T-helper 2 cell treated with Interferon-gamma antibody and Interleukin-4, amounts not matched to agents 100 ng/mL and 5 ng/mL, for 36 hours (primary cell): ENCODE data around the gene GRK3. TPM values are rescaled to one million over a fixed set of nuclear protein-coding genes. Genes with fewer than 3 reads are reported as not detected.

ENCODE experiments used
- intact Hi-C: fragments of 100-400 bp; cut with micrococcal nuclease; formaldehyde crosslinking; loops from one replicate; pipeline ENCODE4 v1.15.1; 2023
- total RNA-seq: library from RNA; stranded (reverse); gene quantifications from 2 replicates; pipeline ENCODE4 v1.2.3, GENCODE V29; 2022

GRK3 gene
- total RNA-seq, 1 donor from 2014 or later = 45.0 TPM

DNA sequence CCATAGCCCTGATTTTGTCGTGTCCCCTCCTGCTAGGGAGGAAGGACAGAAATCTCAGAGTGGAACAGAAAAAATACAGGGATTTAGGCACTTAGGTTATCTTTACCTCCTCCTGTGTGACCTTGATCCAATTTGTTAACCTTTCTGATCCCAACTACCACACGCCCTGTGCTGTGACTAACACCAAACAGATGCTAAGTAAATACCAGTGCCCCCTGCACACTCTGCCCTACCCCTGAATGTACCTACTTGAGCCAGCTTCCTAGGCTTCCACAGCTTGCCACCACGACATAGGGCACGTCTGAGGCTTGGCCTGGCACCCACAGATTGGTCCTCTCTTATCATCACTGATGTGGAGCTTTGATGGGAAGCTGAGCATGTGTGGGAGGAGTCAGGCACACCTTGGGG lies 186.7 kb downstream of the GRK3 start:
- intact Hi-C loops = no loop called here

DNA sequence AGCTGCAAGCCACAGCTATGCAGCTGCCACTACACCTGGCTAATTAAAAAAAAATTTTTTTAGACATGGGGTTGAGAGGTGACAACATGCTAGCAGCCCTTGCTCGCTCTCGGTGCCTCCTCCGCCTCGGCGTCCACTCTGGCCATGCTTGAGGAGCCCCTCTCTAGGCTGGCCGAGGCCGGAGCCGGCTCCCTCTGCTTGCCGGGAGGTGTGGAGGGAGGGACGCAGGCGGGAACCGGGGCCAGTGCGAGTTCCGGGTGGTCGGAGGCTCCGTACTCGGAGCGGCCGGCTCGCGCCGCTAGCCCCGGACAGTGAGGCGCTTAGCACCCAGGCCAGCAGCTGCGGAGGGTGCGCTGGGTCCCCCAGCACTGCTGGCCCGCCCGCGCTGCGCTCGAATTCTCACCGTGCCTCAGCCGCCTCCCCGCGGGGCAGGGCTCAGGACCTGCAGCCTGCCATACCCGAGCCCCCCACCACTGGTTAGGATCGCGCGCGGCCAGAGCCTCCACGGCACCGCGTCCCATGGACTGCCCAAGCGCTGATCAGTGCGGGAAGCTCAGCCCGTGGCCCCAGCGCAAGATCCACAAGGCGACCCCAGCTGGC lies 188.2 kb downstream of the GRK3 start:
- intact Hi-C loops = no loop called here

DNA sequence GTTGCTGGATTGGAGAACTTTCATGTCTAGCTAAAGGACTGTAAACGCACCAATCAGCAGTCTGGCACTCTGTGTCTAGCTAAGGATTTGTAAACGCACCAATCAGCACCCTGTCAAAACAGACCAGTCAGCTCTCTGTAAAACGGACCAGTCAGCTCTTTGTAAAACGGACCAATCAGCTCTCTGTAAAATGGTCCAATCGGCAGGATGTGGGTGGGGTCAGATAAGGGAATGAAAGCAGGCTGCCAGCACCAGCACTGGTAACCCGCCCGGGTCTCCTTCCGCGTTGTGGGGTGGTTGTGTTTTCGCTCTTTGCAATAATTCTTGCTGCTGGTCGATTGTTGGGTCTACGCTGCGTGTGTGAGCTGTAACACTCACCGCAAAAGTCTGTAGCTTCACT lies 188.8 kb downstream of the GRK3 start:
- intact Hi-C loops = no loop called here

DNA sequence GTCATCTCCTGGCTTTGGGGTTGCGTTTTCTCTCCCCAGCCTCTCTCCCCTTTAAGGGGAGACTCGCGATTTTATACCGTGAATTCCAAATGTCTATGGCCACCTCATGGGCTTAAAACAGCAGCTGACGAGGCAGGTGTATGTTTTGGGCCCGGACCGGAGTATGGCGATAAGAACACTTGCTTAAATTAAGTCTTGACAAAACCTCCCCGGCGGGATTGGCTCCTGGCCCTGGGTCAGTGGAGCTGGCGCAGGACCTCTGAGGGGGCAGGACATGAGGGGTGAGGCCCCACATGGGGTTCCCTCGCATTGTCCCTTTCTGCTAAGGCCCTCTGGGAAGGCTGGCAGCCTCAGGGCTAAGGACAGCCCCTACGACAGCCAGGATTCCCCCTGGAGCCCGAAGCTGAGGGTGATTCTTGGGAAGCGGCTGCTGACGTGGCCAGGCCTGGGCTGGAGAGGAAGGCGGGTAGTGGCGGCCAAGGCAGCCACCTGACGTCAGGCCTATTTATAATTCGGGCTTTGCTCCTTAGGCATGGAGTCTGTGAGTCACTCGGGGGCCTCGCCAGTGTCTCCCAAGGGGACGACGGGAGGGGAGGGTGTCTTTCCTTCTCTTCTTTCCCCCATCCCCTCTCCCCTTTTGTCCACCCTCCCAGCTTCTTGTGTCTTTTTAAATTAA lies 190.2 kb downstream of the GRK3 start:
- intact Hi-C loops = no loop called here

DNA sequence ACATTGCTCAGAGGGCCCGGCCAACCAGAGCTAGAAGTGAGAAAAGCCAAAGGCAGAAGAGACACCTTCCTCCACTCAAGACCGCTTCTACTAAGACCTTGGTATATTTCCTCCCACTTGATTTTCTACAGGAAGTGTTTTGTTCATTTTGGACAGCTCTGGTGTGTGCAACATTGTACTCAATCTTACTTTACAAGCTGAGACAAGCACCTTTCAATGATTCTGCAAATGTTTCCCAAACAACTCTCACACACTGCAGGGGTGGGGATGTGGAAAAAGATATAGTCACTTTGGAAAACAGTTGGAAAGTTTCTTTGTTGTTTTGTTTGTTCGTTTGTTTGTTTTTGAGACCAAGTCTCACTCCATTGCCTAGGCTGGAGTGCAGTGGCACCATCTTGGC lies 193.2 kb downstream of the GRK3 start:
- intact Hi-C loops = no loop called here

DNA sequence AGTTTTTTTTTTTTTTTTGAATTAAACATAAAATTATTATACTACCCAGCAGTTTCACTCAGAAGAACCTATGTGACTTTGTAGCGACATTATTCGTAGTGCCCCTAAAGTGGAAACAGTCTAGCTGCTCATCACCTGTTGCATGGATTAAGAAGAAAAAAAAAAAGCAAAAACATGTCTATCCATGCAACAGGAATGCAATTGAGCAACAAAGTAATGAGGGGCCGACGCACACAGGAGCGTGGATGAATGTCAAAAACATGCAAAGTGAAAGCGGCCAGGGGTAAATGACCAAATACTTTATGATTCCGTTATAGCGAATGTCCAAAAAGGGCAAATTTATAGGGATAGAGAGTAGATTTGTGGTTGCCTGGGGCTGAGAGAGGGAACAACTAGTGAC lies 193.8 kb downstream of the GRK3 start:
- intact Hi-C loops = no loop called here

DNA sequence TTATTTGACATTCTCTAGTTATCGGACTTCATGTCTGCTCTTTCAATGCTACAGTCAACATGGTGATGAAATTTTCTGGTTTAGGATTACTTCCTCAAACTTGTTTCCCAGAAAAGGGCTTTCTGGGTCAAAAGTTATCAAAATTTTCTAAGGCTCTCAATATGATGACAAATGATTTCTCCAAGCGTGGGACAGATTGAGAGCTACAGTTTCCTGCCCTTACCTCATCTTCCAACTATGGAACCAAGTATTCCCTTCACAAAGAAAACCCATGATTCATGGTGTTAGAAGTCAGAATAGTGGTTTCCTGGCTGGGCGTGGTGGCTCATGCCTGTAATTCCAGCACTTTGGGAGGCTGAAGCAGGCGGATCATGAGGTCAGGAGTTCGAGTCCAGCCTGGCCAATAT lies 195.4 kb downstream of the GRK3 start:
- intact Hi-C loops = no loop called here

DNA sequence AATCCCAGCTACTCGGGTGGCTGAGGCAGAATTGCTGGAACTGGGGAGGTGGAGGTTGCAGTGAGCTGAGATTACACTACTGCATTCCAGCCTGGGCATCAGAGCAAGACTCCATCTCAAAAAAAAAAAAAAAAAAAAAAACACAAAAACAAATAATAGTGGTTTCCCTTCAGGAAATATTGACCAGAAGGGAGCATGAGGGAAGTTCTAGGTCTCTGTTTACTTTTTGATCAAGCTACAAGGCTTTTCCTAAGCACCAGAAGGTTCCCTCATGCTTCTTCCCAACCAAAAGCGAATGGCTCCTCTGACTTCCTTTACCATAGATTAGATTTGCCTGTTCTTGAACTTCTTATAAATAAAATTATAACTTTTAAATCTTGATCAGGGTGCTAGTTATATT lies 195.8 kb downstream of the GRK3 start:
- intact Hi-C loops = no loop called here

DNA sequence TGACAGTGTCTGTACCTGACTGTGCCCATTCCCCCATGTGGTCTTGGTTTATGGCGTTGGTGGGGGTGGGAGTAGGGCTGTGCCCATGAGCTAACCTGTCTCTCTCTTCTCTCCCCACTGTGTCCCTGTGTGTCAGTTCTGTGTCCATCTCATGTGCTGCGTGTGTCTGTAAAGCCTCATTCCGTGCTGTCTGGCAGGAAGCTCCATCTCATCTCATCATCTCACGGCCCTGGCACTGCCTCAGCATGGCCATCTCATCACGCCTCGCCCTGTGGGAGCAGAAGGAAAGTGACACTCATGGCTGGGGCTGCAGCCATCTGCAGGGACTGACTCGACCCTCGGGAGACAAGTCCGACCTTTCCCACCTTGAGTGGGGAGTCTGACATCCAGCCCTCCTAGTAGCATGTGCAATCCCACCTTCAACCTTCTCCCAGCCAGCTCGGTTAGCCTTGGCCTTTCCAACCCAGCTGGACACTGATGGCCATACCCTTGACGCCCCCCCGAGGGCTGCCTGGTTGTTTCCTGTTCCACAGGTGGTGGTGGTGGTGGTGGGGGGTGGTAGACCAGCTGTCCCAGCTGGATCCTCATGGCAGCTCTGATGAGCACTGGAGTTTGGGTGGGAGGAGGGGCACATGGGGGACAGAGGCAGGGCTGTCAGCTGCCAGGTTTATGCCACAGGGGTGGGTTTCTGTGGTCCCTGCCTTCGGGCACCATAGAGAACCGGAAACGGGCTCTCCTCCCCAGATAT lies 196.5 kb downstream of the GRK3 start:
- intact Hi-C loops = no loop called here

DNA sequence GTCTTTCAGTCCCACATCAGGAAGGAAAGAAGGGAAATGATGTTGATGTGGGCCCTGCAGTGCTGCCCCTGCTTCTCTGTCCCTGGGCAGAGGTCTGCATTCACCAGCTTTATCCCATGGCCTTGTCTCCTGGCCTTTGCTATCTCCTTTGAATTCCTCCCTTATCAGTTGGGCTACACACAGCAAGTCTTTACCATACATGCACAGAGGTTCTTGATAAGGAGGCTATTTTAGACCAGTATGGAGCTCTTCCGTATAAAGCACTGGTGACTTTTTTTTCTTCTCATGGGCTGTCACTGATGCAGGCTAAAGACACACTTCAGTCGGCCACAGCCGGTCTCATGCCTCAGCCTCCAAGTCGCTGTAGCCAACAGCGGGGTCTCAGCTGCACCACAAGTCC lies 197.7 kb downstream of the GRK3 start:
- intact Hi-C loops = no loop called here

DNA sequence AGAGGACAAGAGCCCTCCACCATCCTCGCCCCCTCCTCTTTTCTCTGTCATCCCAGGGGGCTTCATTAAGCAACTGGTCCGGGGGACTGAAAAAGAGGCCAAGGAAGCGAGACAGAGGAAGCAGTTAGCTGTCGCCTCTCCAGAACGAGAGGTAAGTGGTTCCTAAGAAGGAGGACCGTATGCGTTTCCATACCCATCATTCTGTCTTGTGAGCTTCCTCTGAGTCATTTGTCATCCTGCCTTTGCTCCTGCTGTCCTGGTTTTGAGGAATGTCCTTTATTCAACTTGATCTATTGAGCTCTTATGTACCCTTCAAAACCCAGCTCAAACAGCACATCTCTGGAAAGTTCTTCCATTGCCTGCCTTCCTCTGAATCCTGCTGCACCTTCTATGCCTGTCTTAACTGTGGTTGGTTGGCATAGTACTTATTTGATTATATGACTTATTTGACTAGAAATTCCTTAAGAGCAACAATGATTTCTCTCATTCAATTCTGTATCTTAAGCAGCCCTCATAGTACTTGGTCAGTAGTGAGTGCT lies 198.8 kb downstream of the GRK3 start:
- intact Hi-C loops = no loop called here

DNA sequence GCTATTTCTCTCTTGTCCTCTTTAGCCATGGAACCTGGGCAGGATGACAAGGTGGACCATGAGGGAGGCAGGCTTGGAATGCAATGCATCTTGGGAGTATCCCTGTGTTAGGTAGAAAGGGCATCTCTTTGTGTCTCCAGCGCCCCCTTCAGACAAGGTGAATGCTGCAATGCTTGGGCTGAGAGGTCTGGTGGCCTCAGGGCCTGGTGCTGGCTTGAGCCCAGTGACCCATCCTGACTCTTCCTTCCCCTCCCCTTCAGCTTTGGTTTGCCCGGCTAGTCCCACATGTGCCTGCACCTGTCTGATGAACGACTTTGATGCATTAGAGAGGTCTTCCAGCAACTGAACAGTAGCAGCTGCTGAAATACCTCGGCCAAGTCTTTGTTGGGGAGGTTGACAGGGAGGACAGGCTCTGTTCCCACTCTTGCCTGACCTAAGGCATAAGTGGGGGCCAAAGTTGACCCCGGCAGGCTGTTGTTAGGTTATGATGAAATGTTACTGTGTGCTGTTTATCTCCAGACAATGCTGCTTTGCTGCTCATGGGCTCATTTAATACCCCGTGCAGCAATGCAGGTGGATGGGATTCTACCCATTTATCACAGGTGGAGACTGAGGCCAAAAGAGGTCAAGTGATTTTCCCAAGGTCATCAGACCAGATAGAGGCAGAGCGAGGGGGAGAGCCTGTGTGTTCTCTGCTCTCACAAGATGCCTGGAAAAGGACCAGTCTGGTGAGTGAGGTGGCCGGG lies 200.0 kb downstream of the GRK3 start:
- intact Hi-C loops = no loop called here

DNA sequence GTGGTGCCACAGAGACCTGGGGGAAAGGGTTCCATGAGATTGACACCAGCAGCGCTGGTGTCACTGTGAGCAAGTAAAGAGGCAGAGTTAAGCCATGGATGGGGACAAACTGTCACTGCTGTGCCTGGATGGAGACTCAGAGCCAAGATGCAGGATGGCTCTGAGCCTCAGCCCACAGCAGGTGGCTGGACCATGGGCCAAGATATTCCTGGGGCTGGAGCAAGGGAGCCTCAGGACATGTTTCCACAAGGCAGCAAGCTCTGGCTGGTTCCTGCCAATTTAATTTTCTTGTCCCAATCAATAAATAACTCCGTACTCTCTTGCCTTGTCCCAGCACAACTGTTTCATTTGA lies 200.5 kb downstream of the GRK3 start:
- intact Hi-C loops = no loop called here

DNA sequence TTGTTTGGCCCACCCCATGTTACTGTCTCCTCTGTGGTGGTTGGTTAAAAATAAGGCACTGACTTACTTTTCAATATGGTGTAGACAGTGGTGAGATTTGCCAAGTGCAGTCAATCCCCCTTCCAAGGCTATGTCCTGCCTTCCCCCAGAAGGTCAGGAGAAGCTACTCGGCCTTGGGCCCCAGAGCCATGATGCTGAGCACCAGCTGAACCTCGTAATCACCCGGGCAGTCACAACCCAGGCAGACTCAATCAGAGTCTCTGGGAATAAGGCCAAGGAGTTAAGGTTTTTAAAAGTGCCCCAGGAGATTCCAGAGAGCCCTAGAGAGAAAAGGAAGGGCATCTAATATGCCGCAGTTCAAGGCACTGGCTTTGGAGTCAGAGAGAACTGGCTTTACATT lies 201.3 kb downstream of the GRK3 start:
- intact Hi-C loops = no loop called here

DNA sequence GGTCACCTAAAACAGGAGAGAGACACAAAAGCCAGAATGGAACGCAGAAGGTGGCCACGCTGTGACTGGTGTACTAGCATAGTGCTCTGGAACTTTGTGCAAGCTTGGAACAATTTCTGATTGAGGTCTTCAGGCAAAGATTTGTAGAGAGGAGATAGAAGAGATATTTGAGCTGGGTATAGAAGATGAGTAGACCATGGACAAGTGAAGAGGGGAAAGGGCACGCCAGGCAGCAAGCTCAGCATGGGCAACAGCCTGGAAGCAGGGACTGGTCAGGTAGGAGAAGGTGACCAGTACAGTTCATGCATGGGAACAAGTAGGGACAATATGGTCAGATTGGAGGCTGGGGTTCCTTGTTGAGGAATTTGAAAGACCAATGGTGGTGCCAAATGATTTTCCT lies 201.9 kb downstream of the GRK3 start:
- intact Hi-C loops = no loop called here

DNA sequence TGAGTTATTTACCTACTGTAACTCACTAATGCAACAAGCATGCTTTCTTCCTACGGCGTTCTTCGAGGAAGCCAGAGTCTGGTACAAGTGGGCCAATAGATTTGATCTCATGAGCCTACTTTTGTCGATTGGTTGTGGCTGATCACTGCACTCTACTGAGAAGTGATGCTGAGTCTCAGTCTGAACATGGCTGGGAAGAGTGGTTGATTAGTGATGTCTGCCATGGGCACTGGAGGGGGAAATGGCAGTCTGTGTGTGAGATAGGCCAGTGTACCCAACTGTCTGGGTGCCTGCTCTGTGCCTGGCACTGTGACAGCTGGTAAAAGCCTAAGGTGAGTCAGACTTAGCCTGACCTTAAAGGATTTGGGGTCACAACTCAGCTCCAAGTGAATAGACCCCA lies 205.9 kb downstream of the GRK3 start:
- intact Hi-C loops = loop anchor here (5.0 to 10.0 kb wide), 2 partner anchors 323 to 536 kb away; no protein-coding TSS in a partner anchor

DNA sequence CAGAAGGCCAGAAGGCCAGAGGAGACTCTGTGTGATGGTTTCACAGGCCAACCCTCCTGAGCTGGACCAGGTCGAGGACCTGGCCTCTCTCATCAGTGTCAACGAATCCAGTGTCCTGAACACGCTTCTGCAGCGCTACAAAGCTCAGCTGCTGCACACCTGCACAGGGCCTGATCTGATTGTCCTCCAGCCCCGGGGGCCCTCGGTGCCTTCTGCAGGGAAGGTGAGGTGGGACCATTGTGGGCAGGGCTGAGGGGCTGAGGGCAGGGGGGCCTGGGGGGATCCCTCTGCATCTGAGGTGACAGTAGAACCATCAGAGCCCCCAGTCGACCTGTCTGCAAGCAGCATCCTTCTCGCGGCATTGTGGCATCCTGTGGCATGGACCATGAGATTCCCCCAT lies 207.8 kb downstream of the GRK3 start:
- intact Hi-C loops = loop anchor here (2.0 to 10.0 kb wide), 3 partner anchors 227 to 537 kb away; no protein-coding TSS in a partner anchor

DNA sequence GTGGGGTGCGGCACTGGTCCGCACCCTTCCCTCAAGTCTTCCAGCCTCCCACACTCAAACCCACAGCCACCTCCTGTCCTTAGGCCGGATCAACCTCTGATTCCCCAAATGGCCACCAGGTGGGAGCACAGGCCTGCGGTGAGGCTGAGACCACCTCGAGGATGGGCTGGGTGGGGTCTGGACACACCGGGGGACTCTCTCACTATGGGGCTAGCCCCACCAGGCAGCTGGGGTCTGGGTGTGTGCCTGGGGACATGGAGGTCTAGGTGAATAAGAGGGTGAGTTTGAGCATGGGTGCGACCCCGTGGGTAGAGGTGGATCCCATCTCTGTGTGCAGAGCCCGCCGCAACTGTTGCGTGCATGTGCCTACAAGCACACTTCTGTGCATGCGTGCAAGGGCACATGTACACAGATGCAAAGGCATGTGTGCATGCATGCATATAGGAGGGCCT lies 210.1 kb downstream of the GRK3 start:
- intact Hi-C loops = loop anchor here (5.0 to 10.0 kb wide), 2 partner anchors 327 to 540 kb away; no protein-coding TSS in a partner anchor

DNA sequence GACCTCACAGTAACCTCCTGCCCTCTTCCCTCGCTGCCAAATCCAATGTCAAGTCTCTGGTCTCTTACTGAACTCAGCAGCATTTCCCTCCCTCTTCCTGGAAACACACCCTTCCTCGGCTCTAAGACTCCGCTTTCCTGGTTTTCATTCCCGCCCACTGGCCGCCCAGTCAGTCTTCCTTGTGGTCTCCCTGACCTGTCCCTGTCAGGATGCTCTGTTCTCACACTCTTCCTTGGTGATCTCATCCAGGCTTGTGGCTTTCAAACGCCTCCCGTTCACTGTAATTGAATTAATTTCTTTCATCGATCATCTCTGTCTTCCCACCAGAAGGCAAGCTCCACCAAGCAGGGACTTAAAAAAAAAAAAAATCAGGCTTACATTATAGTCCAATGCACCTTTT lies 211.1 kb downstream of the GRK3 start:
- intact Hi-C loops = loop anchor here (10.0 kb wide), 1 partner anchor 541 kb away; no protein-coding TSS in a partner anchor

DNA sequence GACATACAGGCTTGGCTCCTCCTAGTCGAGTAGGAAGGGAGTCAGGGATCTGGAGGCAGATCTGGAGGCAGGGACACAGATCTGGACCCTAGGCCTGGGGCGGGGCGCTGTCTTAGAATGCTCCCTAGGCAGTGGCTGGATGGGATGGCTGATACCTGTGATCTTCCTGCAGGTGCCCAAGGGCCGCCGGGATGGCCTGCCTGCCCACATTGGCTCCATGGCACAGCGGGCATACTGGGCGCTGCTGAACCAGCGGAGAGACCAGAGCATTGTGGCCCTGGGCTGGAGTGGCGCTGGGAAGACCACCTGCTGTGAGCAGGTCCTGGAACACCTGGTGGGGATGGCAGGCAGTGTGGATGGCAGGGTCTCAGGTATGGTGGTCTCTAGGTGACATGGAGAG lies 212.9 kb downstream of the GRK3 start:
- intact Hi-C loops = loop anchor here (10.0 kb wide), 1 partner anchor 543 kb away; no protein-coding TSS in a partner anchor

DNA sequence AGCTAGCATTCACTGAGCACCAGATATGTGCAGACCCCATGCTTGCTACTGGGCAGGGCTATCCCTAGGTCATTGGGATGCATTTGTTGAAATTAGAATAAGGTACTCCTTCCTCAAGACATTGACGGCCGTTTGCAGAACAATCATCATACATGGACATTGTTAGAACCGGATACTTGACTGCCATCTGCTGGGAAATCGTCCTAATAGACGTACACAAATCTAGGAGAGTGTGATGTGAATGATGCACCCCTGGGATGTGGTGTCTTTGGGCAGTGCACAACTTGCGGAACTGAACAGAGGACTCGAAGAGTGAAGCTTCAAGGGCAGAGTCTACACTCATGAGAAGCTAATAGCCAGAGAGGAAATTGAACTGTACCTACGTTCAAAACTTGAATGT lies 213.4 kb downstream of the GRK3 start:
- intact Hi-C loops = loop anchor here (10.0 kb wide), 1 partner anchor 543 kb away; no protein-coding TSS in a partner anchor
